Erythroblast (primary cell): ENCODE measurements around the gene RNF34.

ENCODE experiments used
- GATA1 ChIP-seq: IDR thresholded peaks from 2 replicates; pipeline ENCODE4 v1.6.1; 2011; ENCODE audit warnings: low read depth, mild to moderate bottlenecking, control low read depth, low read length, moderate library complexity
- POLR2A ChIP-seq: IDR thresholded peaks from 2 replicates; pipeline ENCODE4 v1.6.1; 2011; ENCODE audit warnings: mild to moderate bottlenecking, low read length

- no peak for TF ChIP-seq POLR2A
- no peak for TF ChIP-seq GATA1
These were observed 64.4 kb downstream of the RNF34 start for GRCh38 chr12:121464331-121464730.
